Ammon's horn (tissue), 1 donor: ENCODE results near the gene USP19.

ENCODE experiments used
- DNase-seq: peaks from one replicate; pipeline ENCODE4 v3.0.0-alpha.2; 2016; ENCODE audit warnings: low spot score

The USP19 gene

GRCh38 chr3:49104427-49105291 is 16.0 kb downstream of the USP19 start, which contains the start of gene QARS1:
Gene QARS1, minus strand, starts transcription at chr3:49104757. Its CDS starts 24 bp downstream, at chr3:49104733.
- DNase-seq = peak; percentile 94

GRCh38 chr3:49104052-49104426 is 16.6 kb downstream of the USP19 start:
- no peak for DNase-seq

GRCh38 chr3:49100046-49100615 is 20.5 kb downstream of the USP19 start:
- no peak for DNase-seq

GRCh38 chr3:49098910-49099630 is 21.6 kb downstream of the USP19 start:
- DNase-seq = no peak

- DNase-seq = no peak
Observed at GRCh38 chr3:49098429-49098828, 22.2 kb downstream of the USP19 start.

- DNase-seq = peak; percentile 97
Observed at GRCh38 chr3:49093853-49094767, 26.5 kb downstream of the USP19 start, which contains the start of gene QRICH1. Gene QRICH1, minus strand, starts transcription at chr3:49094071. Its CDS starts 17,054 bp downstream, at chr3:49077017.

GRCh38 chr3:49092938-49093852 is 27.4 kb downstream of the USP19 start:
- DNase-seq = peak; percentile 78

- no peak for DNase-seq
Observed at GRCh38 chr3:49081429-49081828, 39.2 kb downstream of the USP19 start.

- DNase-seq = no peak
Observed at GRCh38 chr3:49079270-49079669, 41.4 kb downstream of the USP19 start.

- no peak for DNase-seq
Observed at GRCh38 chr3:49076646-49077045, 44.0 kb downstream of the USP19 start.

- DNase-seq = no peak
Observed at GRCh38 chr3:49076116-49076515, 44.5 kb downstream of the USP19 start.
